Activated T-helper 17 cell treated with anti-CD3 and anti-CD28 coated beads, Interleukin-2, amount 50 U/mL, for 72 hours (primary cell): Measurements from ENCODE around the gene NEO1. TPM values are rescaled to one million over a fixed set of nuclear protein-coding genes. Genes with fewer than 3 reads are reported as not detected.

ENCODE experiments used
- ATAC-seq: fragments of 150-1000 bp; cut with Tn5 transposase; replicated peaks from 2 replicates; pipeline ENCODE4 v1.10.0; 2021; ENCODE audit warnings: mild to moderate bottlenecking, moderate library complexity
- H3K27ac Mint-ChIP-seq: one replicate; pipeline ENCODE4 v1.8.0; 2022; ENCODE audit warnings: mixed read lengths
- H3K27me3 Mint-ChIP-seq: one replicate; pipeline ENCODE4 v1.8.0; 2022; ENCODE audit warnings: mixed read lengths
- H3K36me3 Mint-ChIP-seq: one replicate; pipeline ENCODE4 v1.8.0; 2022; ENCODE audit warnings: low read depth, mild to moderate bottlenecking, mixed read lengths
- H3K4me1 Mint-ChIP-seq: one replicate; pipeline ENCODE4 v1.8.0; 2022; ENCODE audit warnings: mixed read lengths
- H3K4me3 Mint-ChIP-seq: one replicate; pipeline ENCODE4 v1.8.0; 2022; ENCODE audit warnings: mild to moderate bottlenecking, mixed read lengths
- H3K9me3 Mint-ChIP-seq: one replicate; pipeline ENCODE4 v1.8.0; 2022; ENCODE audit warnings: mixed read lengths
- total RNA-seq, 2 donors: library from RNA; stranded (reverse); gene quantifications; one replicate each; pipeline ENCODE4 v1.2.3, GENCODE V29; 2022

Gene NEO1
- total RNA-seq, 2 donors from 2014 or later: 8.8 to 8.9 TPM

GRCh38 chr15:73127302-73127936 is 75.2 kb downstream of the NEO1 start:
- no peak overlapping the region for H3K4me3 Mint-ChIP-seq
- no peaks in the 10 kb centered on the region for H3K9me3 Mint-ChIP-seq
- peaks cover 6% of the 10 kb centered on the region for H3K36me3 Mint-ChIP-seq
- no peak overlapping the region for H3K27ac Mint-ChIP-seq
- peak; percentile 86 for ATAC-seq
- peaks cover 5% of the 10 kb centered on the region for H3K4me1 Mint-ChIP-seq
- no peaks in the 10 kb centered on the region for H3K27me3 Mint-ChIP-seq

DNA sequence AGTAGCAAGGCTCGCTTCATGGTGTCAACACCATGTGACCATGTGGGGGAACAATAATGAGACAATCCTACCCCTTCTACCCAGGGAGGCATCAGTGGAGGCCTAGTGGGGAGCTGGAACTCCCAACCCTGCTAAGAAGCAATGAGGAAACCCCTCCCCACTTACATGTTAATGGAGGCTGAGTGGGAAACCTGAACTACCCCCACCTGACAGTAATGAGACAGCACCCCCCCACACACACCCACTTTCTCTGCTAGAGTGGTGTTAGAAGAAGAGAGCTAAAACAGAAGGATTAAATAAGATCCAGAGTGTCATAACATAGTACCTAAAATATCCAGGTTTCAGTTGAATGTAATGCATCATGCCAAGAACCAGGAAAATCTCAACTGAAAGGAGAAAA is 78.6 kb downstream of the NEO1 start:
- Mint-ChIP-seq H3K9me3 (no peaks in the 10 kb centered on the region), H3K27me3 (no peaks in the 10 kb centered on the region), H3K4me1 (peaks cover 5% of the 10 kb centered on the region), H3K27ac (no peak overlapping the region), H3K36me3 (peaks cover 6% of the 10 kb centered on the region), H3K4me3 (no peak overlapping the region)
- no peak for ATAC-seq

DNA sequence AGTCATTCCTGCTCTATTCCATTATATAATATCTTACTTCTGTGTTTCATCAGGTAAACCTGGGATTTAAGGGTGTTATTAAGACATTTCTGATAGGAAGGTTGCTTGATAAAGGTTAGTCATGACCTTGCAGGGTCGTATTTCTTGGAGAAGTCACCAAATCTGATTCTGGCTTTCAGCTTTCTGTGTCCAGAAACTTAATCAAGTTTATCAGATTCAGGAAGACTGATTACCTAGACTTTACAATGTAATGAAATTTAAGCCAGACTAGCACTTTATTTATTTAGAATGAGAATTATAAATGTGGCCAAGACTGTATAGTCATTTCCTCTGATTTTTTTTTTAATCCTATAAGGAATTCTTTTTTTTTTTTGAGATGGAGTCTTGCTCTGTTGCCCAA is 81.9 kb downstream of the NEO1 start:
- H3K27ac Mint-ChIP-seq: no peak overlapping the region
- no peaks in the 10 kb centered on the region for H3K27me3 Mint-ChIP-seq
- H3K4me1 Mint-ChIP-seq: peaks cover 11% of the 10 kb centered on the region
- no peaks in the 10 kb centered on the region for H3K9me3 Mint-ChIP-seq
- H3K4me3 Mint-ChIP-seq: no peak overlapping the region
- ATAC-seq: no peak
- H3K36me3 Mint-ChIP-seq: no peaks in the 10 kb centered on the region

GRCh38 chr15:73139041-73139743 is 86.9 kb downstream of the NEO1 start:
- peaks cover 8% of the 10 kb centered on the region for H3K9me3 Mint-ChIP-seq
- peaks cover 37% of the 10 kb centered on the region for H3K4me1 Mint-ChIP-seq
- peak overlapping the region; percentile 16 for H3K27ac Mint-ChIP-seq
- no peak for ATAC-seq
- H3K36me3 Mint-ChIP-seq: peaks cover 6% of the 10 kb centered on the region
- H3K27me3 Mint-ChIP-seq: no peaks in the 10 kb centered on the region
- H3K4me3 Mint-ChIP-seq: peak overlapping the region; percentile 9

DNA sequence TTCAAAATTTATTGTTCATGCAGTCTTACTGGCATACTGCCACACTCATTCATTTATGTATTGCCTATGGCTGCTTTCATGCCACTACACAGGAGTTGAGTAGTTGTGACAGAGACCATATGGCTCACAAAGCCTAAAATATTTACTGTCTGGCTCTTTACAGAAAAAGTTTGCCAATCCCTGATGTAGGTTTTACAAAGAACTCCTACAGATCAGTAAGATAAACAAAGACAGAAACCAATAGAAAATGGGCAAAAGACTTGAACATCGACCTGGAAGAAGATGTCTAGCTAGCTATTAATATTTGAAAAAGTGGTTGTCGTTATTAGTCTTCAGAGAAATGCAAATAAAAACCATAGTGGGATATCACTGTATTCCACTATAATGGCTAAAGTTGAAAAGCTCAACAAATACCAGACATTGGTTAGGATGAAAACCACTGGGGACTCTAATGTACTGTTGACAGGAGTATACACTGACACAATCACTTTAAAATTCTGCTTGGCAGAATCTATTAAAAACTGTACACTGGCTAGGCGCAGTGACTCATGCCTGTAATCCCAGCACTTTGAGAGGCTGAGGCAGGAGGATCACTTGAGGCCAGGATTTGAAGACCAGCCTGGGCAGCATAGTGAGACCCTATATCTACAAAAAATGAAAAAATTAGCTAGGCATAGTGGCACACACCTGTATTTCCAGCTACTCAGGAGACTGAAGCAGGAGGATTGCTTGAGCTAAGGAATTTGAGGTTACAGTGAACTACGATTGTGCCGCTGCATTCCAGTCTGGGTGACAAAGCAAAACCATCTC is 87.7 kb downstream of the NEO1 start:
- Mint-ChIP-seq H3K4me3 (peak overlapping the region; percentile 78), H3K36me3 (peaks cover 6% of the 10 kb centered on the region), H3K9me3 (peaks cover 16% of the 10 kb centered on the region), H3K4me1 (peaks cover 44% of the 10 kb centered on the region), H3K27me3 (no peaks in the 10 kb centered on the region), H3K27ac (peak overlapping the region; percentile 86)
- no peak for ATAC-seq

DNA sequence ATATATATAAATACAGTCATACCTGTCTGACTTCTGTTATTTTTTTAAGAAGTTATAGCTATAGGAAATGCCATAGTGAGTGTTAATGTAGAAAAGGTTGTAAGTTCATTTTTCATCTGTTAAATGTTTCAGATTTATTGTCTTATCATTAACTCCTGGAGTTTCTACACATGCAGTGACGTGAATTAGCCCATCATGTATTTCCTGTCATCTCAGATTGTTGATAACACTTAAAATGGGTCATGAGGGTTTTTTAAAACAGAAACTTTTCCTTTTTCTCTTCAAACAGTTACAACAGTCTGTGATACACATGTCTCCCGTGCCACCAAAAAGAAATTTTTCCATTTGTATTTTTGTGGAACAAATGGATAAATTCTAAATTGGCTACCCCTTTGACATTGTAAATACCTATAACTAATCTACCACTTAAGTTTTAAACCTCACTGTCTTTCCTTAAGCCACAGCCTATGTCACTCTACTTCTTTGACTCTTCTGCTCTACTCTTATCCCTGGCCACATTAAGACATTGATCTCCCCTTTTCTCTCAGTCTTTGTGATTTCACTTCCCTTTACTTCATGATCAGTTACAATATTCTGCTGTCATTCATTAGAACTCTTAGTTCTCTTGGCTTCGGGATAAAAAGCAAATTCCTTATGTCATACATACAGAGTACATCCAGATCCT is 89.1 kb downstream of the NEO1 start:
- H3K4me1 Mint-ChIP-seq: peaks cover 43% of the 10 kb centered on the region
- peaks cover 6% of the 10 kb centered on the region for H3K36me3 Mint-ChIP-seq
- peak overlapping the region; percentile 86 for H3K27ac Mint-ChIP-seq
- peaks cover 16% of the 10 kb centered on the region for H3K9me3 Mint-ChIP-seq
- no peaks in the 10 kb centered on the region for H3K27me3 Mint-ChIP-seq
- peak overlapping the region; percentile 78 for H3K4me3 Mint-ChIP-seq
- ATAC-seq: peak; percentile 52

GRCh38 chr15:73142802-73143762 is 90.8 kb downstream of the NEO1 start:
- peak; percentile 82 for ATAC-seq
- H3K36me3 Mint-ChIP-seq: peaks cover 6% of the 10 kb centered on the region
- H3K4me1 Mint-ChIP-seq: peaks cover 39% of the 10 kb centered on the region
- peaks cover 16% of the 10 kb centered on the region for H3K9me3 Mint-ChIP-seq
- H3K27me3 Mint-ChIP-seq: no peaks in the 10 kb centered on the region
- H3K4me3 Mint-ChIP-seq: peak overlapping the region; percentile 78
- H3K27ac Mint-ChIP-seq: peak overlapping the region; percentile 86

DNA sequence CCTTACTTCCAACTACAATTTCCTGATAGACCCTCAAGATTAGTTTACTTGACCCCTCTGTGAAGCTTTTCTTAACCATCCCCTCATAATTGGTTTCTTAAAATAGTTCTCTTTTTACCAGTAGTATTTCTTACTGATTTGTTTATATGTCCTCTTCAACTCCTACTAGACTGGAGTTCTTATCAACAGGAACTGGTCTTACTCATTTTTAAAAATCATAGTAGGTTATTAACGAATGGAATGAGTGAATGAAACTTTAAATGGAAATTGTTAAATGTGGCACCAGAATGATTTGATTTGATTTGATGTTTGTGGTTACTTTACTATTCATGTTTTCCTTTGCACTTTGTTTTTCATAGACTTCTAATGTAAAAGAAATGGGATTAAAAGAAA is 91.5 kb downstream of the NEO1 start:
- Mint-ChIP-seq H3K4me1 (peaks cover 38% of the 10 kb centered on the region), H3K9me3 (peaks cover 16% of the 10 kb centered on the region), H3K27me3 (no peaks in the 10 kb centered on the region), H3K36me3 (peaks cover 6% of the 10 kb centered on the region), H3K27ac (peak overlapping the region; percentile 86), H3K4me3 (peak overlapping the region; percentile 78)
- ATAC-seq: peak; percentile 37

DNA sequence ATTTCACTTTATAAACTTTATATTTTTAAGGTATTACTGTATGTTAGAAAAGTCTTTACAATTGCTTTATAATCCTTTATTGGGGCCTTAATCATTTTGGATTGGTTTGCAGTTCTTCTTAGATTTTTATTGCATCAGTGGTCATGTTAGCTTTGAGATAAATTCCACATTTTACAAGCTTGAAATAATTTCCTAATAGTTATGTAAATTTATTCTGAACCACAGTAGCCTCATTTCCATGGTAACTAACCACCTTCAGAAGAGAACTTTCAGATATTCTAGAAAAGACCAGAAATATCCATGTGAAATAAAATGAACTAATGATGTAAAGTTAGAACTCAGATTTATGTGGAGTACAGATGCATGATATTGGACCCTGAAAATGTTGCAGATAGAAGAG is 94.2 kb downstream of the NEO1 start:
- Mint-ChIP-seq H3K4me3 (no peak overlapping the region), H3K27ac (no peak overlapping the region), H3K36me3 (peaks cover 15% of the 10 kb centered on the region), H3K4me1 (peaks cover 29% of the 10 kb centered on the region), H3K9me3 (peaks cover 23% of the 10 kb centered on the region), H3K27me3 (no peaks in the 10 kb centered on the region)
- no peak for ATAC-seq

- Mint-ChIP-seq H3K4me1 (peaks cover 8% of the 10 kb centered on the region), H3K4me3 (no peak overlapping the region), H3K9me3 (peaks cover 17% of the 10 kb centered on the region), H3K27me3 (no peaks in the 10 kb centered on the region), H3K27ac (no peak overlapping the region), H3K36me3 (peaks cover 16% of the 10 kb centered on the region)
- ATAC-seq: no peak
Observed at GRCh38 chr15:73150831-73151230, 98.6 kb downstream of the NEO1 start.

GRCh38 chr15:73153024-73153423 is 100.8 kb downstream of the NEO1 start:
- H3K4me3 Mint-ChIP-seq: no peak overlapping the region
- H3K4me1 Mint-ChIP-seq: peaks cover 13% of the 10 kb centered on the region
- no peak for ATAC-seq
- no peaks in the 10 kb centered on the region for H3K27me3 Mint-ChIP-seq
- peaks cover 22% of the 10 kb centered on the region for H3K9me3 Mint-ChIP-seq
- no peak overlapping the region for H3K27ac Mint-ChIP-seq
- peaks cover 16% of the 10 kb centered on the region for H3K36me3 Mint-ChIP-seq

- Mint-ChIP-seq H3K27me3 (no peaks in the 10 kb centered on the region), H3K4me1 (peaks cover 13% of the 10 kb centered on the region), H3K27ac (no peak overlapping the region), H3K4me3 (no peak overlapping the region), H3K9me3 (peaks cover 22% of the 10 kb centered on the region), H3K36me3 (peaks cover 16% of the 10 kb centered on the region)
- ATAC-seq: no peak
Observed at GRCh38 chr15:73153447-73153846, 101.2 kb downstream of the NEO1 start.

DNA sequence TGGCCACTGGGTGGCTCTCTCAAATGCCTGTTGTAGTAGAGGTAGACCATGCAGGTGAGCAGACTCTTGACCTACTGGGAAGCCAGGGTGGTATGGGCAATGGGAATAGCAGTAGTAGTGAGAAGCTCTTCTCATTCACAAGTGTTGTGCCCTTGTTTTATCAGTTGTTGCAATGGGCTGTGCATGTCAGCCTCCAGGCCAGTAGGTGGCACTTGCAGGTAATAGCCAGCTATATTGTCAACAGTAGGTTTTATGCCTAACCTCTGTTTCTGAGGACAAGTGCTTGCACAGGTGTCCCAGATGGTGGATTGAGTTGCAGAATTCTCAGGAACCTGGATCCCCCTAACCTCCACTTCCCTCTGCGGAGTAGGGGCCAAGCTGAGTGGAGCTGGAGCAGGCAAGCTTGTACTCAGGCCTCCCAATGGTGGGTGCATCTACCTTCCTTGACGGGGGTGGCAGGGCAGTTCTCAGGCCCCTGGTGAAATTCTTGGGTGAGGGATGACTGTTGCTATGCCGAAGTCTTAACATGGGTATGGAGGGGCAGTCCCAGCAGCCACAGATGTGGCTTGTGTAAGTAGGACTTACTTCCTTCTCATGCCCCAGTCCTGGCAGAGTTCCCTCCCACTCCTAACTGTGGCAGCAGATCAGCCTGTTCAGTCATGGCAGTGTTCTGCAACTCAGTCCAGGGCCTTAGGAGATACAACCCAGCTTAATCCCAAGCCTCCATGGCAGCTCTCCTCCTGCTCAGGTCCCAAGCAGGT is 104.3 kb downstream of the NEO1 start:
- Mint-ChIP-seq H3K36me3 (peaks cover 8% of the 10 kb centered on the region), H3K4me3 (no peak overlapping the region), H3K27ac (no peak overlapping the region), H3K27me3 (no peaks in the 10 kb centered on the region), H3K9me3 (peaks cover 15% of the 10 kb centered on the region), H3K4me1 (peaks cover 13% of the 10 kb centered on the region)
- peak; percentile 89 for ATAC-seq
